ENCODE data around the gene SMYD3. TPM values are rescaled to one million over a fixed set of nuclear protein-coding genes. Genes with fewer than 3 reads are reported as not detected.
"Not testable (repeated sequence)": the region's sequence is repeated elsewhere in the genome, so short reads cannot be mapped to it uniquely, and the experiment has no call there.

SMYD3 gene
- total RNA-seq, 3 donors from 2014 or later = 16.8 to 28.8 (median 19.5) TPM

GRCh38 chr1:246324711-246325110 lies 182.4 kb downstream of the SMYD3 start:
- Histone ChIP-seq H3K4me1 (no peaks in the 10 kb centered on the region), H3K27me3 (no peaks in the 10 kb centered on the region), H3K9me3 (no peaks in the 10 kb centered on the region), H3K27ac (no peak overlapping the region), H3K36me3 (no peaks in the 10 kb centered on the region), H3K4me3 (no peak overlapping the region)
- TF ChIP-seq CTCF (IDR thresholded peaks at IDR 0.05) = no peak
- TF ChIP-seq POLR2A (IDR thresholded peaks at IDR 0.05) = no peak
- no peak for TF ChIP-seq POLR2AphosphoS5 (IDR thresholded peaks at IDR 0.05)
- intact Hi-C loops (cut with DNase I; ENCODE audit: low total_unique reads) = no loop called here
- no peak for DNase-seq (ENCODE audit: low spot score in 2 of 2)

GRCh38 chr1:246324033-246324432 lies 183.0 kb downstream of the SMYD3 start:
- H3K27me3 ChIP-seq; H3K36me3 ChIP-seq; H3K9me3 ChIP-seq; intact Hi-C loops (cut with DNase I; ENCODE audit: low total_unique reads); H3K4me1 ChIP-seq; H3K4me3 ChIP-seq; H3K27ac ChIP-seq; DNase-seq (ENCODE audit: low spot score in 2 of 2): not testable (repeated sequence)

- no peak overlapping the region for H3K4me3 ChIP-seq
- no peak overlapping the region for H3K27ac ChIP-seq
- no peaks in the 10 kb centered on the region for H3K9me3 ChIP-seq
- DNase-seq (ENCODE audit: low spot score in 2 of 2) = no peak
- H3K36me3 ChIP-seq = no peaks in the 10 kb centered on the region
- intact Hi-C loops (cut with DNase I; ENCODE audit: low total_unique reads) = no loop called here
- H3K27me3 ChIP-seq = no peaks in the 10 kb centered on the region
- no peak for TF ChIP-seq CTCF (IDR thresholded peaks at IDR 0.05)
- TF ChIP-seq POLR2AphosphoS5 (IDR thresholded peaks at IDR 0.05) = no peak
- no peak for TF ChIP-seq POLR2A (IDR thresholded peaks at IDR 0.05)
- no peaks in the 10 kb centered on the region for H3K4me1 ChIP-seq
These were observed 186.8 kb downstream of the SMYD3 start for GRCh38 chr1:246320286-246320685.

- H3K4me1 ChIP-seq = no peaks in the 10 kb centered on the region
- H3K27ac ChIP-seq = no peak overlapping the region
- intact Hi-C loops (cut with DNase I; ENCODE audit: low total_unique reads) = no loop called here
- no peak for TF ChIP-seq POLR2A (IDR thresholded peaks at IDR 0.05)
- TF ChIP-seq CTCF (IDR thresholded peaks at IDR 0.05) = no peak
- TF ChIP-seq POLR2AphosphoS5 (IDR thresholded peaks at IDR 0.05) = no peak
- H3K27me3 ChIP-seq = no peaks in the 10 kb centered on the region
- H3K4me3 ChIP-seq = no peak overlapping the region
- no peak for DNase-seq (ENCODE audit: low spot score in 2 of 2)
- H3K9me3 ChIP-seq = no peaks in the 10 kb centered on the region
- no peaks in the 10 kb centered on the region for H3K36me3 ChIP-seq
These were observed 187.9 kb downstream of the SMYD3 start for GRCh38 chr1:246319083-246319714.

- Histone ChIP-seq H3K36me3 (no peaks in the 10 kb centered on the region), H3K4me3 (no peak overlapping the region), H3K9me3 (no peaks in the 10 kb centered on the region), H3K4me1 (no peaks in the 10 kb centered on the region), H3K27ac (no peak overlapping the region), H3K27me3 (no peaks in the 10 kb centered on the region)
- no peak for TF ChIP-seq CTCF (IDR thresholded peaks at IDR 0.05)
- no peak for TF ChIP-seq POLR2AphosphoS5 (IDR thresholded peaks at IDR 0.05)
- TF ChIP-seq POLR2A (IDR thresholded peaks at IDR 0.05) = no peak
- intact Hi-C loops (cut with DNase I; ENCODE audit: low total_unique reads) = no loop called here
- no peak for DNase-seq (ENCODE audit: low spot score in 2 of 2)
These were observed 188.5 kb downstream of the SMYD3 start for GRCh38 chr1:246318622-246319021.

GRCh38 chr1:246318036-246318359 lies 189.1 kb downstream of the SMYD3 start:
- Histone ChIP-seq H3K27me3 (no peaks in the 10 kb centered on the region), H3K9me3 (no peaks in the 10 kb centered on the region), H3K36me3 (no peaks in the 10 kb centered on the region), H3K27ac (no peak overlapping the region), H3K4me1 (no peaks in the 10 kb centered on the region), H3K4me3 (no peak overlapping the region)
- no peak for DNase-seq (ENCODE audit: low spot score in 2 of 2)
- intact Hi-C loops (cut with DNase I; ENCODE audit: low total_unique reads) = no loop called here
- no peak for TF ChIP-seq CTCF (IDR thresholded peaks at IDR 0.05)
- no peak for TF ChIP-seq POLR2A (IDR thresholded peaks at IDR 0.05)
- TF ChIP-seq POLR2AphosphoS5 (IDR thresholded peaks at IDR 0.05) = no peak
